ENCODE measurements around the gene CDK8.

- TF ChIP-seq, protein P1, sequence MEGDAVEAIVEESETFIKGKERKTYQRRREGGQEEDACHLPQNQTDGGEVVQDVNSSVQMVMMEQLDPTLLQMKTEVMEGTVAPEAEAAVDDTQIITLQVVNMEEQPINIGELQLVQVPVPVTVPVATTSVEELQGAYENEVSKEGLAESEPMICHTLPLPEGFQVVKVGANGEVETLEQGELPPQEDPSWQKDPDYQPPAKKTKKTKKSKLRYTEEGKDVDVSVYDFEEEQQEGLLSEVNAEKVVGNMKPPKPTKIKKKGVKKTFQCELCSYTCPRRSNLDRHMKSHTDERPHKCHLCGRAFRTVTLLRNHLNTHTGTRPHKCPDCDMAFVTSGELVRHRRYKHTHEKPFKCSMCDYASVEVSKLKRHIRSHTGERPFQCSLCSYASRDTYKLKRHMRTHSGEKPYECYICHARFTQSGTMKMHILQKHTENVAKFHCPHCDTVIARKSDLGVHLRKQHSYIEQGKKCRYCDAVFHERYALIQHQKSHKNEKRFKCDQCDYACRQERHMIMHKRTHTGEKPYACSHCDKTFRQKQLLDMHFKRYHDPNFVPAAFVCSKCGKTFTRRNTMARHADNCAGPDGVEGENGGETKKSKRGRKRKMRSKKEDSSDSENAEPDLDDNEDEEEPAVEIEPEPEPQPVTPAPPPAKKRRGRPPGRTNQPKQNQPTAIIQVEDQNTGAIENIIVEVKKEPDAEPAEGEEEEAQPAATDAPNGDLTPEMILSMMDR (IDR thresholded peaks at IDR 0.05; ENCODE audit: low read depth, low read length, poor library complexity, severe bottlenecking): no peak
- no peak for TF ChIP-seq EZH2phosphoT487 (IDR thresholded peaks at IDR 0.05; ENCODE audit: borderline replicate concordance, low read length)
Measured at GRCh38 chr13:26255115-26255514, 1.2 kb downstream of the CDK8 start.
